Suppressor macrophage treated with lipopolysaccharide for 1 hour (primary cell): ENCODE measurements around the gene PEPD.
A peak's percentile ranks its signal among the peaks of the same experiment; 100 is the strongest.

Source experiments
- DNase-seq, 3 donors: peaks; one replicate each; pipeline ENCODE4 v3.0.0-alpha.2; 2020 to 2022

The PEPD gene

GRCh38 chr19:33545217-33545981, 23.8 kb upstream of the PEPD start:
- DNase-seq: no peak

DNA sequence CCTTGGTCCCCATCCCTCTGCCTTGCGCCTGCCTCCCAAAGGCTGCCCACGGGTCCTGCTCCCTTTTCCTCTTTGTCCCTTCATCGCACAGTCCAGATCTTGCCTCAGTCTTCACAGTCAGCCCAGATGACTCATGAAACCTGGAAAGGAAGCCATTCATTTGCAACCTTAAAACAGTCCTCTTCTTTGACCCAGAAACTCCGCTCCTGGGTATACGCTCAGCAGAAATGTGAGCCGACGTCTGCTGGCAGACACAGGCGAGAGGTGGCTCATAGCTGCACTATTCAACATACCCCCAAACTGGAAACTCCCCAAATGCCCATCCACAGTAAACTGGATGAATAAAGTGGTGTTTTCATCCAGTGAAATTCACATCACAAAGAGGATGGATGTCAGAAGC, 13.6 kb upstream of the PEPD start:
- no peak for DNase-seq

DNA sequence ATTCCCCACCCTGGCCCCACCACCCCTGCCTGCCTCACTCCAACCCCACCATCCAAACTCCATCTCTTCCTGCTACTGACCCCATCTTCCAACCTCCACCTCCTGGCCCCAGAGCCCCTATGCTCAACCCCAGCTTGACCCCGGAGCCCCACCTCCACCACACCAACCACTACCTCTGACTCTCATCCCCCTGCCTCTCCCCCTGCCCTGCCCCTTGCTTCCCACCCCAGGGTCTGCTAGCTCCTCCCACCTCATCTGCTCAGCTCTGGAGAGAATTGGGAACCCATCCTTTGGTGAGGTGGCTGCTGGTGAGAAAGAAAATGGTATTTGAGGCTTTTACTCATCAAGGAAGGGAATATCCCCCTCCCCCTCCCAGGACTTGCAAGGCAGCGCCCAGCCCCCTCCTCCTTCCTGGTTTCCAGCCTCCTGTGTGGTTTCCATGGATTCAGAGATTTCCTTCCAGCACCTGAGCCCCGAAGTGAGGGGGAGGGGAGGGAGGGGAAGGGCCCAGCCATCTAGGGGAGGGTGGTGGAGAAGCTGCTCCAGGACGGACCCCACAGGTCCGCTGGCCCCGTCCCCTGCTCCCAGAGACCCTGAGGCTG, 11.4 kb upstream of the PEPD start:
- no peak for DNase-seq

GRCh38 chr19:33530842-33531241, 9.3 kb upstream of the PEPD start:
- DNase-seq: no peak

DNA sequence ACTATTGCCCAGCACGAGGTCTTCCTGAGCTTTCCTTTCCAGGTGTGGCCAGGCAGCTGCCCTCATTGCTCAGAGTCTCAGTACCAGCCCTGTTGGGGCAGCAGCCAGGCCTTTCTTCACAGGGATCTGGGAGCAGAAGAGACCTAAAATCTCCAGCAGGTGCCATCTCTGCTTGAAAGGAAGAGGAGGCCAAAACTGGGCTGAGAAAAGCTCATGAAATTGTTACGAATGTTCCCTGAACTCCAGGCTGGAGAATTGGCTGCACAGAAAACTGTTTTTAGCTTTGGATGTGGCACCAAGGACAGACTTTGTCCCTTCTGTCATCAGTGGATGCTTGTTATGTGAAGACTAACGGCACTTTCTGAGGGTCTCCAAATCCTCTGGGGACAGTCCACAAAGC, 8.7 kb upstream of the PEPD start:
- DNase-seq: no peak

DNA sequence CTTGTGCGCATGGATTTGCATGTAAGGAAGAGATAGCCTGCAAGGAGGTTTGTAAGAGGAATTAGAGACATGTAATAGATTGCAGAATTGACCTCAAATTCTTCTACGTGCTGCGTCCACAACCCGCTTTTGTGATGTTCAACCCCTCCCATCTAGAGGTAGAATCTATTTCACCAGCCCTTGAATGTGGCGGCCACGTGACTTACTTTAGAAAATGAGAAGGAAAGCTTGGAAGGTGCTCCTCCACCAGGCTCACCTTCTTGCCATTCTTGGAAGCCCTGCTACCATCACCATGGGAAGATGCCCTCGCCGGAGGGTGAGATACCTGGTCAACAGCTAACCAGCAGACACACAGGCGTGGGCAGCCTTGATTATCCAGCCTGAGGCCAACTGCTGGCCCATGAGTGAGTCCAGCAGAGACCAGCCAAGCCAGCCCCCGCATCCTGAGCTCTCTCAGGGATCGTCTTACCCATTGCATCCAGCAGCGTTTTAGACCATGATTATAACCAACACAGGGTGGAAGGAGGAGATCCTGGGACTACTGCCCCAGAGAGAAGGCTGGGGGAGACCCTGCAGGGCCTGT, 7.6 kb upstream of the PEPD start:
- no peak for DNase-seq

DNA sequence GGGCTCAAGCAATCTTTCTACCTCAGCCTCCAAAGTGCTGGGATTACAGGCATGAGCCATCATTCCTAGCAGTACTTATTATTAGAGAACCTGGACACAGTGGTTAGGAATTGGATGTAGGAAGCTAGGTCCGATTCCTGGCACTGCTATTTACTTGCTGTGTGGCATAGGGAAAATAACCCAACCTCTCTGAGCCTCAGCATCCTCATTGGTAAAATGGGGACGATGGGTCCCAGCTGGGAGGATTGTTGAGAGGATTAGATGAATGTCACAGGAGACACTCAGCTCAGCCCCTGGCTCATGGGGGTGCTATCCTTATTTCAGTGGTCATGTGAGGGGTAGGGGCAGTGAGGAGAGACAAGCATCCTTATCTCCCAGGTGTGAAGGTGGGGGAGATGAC, 6.8 kb upstream of the PEPD start:
- no peak for DNase-seq

DNA sequence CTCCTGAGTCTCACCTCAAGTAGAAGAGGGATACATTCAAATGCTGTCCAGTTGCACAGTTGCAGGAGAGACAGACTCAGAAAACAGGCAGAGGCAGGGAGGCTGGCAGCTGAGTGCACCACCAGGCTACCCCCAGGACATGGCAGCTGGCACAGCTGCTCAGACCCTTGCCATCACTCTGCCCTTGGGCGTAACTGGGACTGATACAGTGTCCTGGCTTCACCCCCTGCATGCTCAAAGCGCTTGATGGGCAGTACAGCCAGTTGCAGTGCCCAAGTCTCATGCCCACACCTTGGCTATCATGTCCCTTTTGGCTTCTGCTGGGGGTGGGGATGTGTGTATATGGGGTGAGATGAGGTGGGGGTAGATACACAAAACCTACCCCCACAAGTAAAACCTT, 5.5 kb upstream of the PEPD start:
- no peak for DNase-seq

- DNase-seq: no peak
Observed at GRCh38 chr19:33524024-33524664, 2.6 kb upstream of the PEPD start.

DNA sequence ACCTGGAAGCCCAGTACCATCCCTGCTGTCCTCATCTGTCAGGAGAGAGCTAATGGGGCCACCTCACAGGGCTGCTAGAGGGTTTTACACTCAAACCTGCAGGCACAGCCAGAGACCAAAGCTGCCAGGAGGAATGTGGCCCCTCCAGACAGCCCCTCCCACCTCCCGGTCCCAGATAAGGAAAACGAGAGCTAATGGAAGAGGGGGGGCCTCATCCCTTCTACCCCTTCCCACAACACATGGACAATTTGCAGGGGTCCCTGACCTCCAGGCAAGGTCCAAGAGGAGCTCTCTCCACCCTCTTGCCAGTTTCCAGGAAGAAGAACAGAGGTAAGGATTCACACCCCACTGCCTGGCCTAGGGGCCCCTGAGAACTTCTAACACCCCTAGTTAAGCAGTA, 1.6 kb upstream of the PEPD start:
- DNase-seq: no peak

DNA sequence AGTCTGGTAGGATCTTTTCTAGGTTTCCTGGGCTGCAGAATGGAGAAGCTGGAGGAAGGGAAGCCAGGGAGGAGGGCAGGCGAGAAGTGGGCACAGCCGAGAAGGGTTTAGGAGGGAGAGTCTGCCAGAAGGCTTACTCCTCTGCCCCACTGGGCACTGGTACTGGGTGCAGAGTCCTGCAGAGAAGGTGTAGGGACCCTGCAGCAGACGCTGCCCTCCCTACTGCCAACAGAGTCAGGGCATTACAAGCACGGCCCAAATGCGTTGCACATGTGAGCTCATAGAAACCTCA, 726 bp upstream of the PEPD start:
- DNase-seq: no peak

DNA sequence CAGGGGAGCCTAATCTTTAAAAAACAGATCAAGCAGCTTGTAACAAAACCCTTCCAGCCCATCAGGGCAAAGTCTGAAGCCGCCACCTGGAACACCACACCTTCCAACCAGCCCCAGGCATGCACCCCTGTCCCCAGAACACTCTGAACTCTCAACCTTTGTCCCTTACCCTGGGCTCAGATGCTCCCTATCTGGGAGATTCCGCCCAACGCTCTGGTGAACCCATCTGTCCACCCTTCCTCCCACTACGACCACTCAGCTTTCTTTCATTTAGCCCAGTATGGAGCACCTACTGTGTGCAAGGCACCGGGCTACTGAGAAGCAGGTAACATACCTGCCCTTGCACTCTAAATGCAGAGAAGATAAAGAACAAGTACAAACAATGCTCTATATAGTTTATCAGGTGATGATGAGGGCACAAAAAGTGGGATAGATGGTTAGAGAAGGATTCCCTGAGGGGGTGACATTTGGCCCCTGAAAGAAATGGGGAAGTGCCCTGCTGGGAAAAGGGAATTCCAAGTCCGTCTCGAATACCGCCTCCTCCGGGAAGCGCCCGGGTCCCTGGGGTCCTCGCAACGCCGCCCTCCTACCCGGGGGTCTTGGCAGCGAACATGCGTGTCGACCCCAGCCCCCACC, 629 bp downstream of the PEPD start:
- peak in 1 of 3 donors; percentile 31 for DNase-seq

GRCh38 chr19:33520048-33520643, 1.4 kb downstream of the PEPD start:
- no peak for DNase-seq

GRCh38 chr19:33519416-33519815, 2.2 kb downstream of the PEPD start:
- peak in 1 of 3 donors; percentile 21 for DNase-seq

DNA sequence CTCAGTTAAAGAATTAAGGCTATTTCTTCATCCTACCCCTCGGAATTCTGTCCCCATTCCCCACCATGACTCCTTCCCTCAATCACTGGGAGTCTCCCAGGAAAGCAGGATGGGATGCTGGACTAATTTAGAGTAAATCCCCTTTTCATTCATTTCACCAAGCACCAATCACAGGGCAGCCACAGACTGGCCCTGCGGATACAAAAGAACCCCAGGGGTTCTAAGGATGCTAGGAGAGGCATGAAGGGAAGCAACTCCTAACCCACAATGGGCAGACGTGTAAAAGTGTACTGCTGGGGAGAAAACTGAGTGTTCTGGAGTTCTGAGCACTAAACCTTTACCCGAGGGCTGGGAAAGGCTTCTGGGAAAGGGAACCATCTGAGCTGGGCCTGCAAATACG, 3.0 kb downstream of the PEPD start:
- DNase-seq: no peak

GRCh38 chr19:33517922-33518321, 3.7 kb downstream of the PEPD start:
- no peak for DNase-seq

DNA sequence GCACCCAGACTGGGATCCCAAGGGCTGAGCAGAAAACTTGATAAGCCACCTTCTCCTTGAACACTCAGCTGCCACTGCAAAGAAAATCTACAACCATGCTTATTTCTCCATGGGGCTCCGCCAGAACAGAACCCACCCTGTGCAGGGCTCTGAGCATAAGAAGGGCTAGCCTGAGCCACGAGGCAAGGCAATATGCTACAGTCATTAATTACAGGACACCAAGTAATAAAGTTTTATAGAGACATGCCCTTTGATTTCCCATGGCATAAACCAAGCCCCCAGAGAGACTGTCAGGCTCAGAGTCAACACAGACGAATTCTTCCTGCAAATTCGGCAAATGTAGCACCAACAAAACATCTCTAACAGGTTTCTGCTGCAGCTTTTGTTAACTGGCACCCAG, 5.7 kb downstream of the PEPD start:
- no peak for DNase-seq

DNA sequence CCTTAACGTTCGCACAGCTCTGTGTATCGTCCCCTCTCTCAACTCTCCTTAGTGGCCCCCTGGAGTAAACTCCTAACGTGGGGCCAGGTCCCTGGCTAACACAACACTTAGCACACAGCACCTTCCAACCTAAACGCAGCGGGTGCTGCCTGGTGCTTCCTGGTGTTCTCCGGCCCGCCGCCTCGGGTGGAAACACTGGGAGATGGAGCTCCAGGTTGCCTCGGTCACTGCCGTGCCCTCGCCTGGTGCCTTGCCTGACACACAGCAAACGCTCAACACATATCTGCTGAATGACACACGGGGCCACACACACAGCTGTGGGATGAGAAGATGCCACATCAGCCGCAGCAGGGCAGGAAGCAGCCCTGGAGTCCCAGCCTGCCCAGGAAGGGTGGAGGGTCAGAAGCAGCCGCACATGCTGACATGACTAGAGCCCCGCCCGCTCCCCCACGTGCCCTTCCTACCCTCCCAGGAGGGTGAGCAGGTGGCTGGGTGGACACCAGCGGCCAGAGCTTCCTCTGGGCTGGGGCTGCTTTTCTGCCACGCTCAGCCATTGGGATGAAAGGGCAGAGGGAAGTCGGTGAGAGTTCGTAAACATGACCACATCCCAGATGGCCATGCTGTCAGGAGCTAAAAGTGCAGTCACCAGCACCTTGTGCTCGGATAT, 6.6 kb downstream of the PEPD start:
- peak; percentile 38 to 51 (median 42) for DNase-seq

DNA sequence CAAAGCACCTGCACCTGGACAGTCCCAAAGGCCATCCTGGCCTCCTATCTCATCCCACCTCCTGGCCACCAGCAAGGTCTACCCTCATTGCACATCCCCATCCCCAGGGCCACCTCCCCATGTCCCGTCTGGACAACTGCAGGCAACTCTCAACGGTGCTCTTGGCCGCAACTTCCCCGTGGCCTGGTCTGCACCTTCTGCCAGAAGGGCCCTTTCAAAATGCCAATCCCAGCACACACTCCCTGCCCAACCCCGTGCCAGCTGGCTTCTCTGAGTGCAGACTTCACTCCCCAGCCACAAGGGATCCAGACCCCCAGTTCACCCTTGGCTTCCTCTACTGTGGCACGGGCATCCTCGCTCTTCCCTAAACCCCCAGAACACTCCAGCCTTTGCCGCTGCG, 8.2 kb downstream of the PEPD start:
- DNase-seq: no peak

GRCh38 chr19:33512580-33513137, 8.9 kb downstream of the PEPD start:
- DNase-seq: no peak

- DNase-seq: no peak
Observed at GRCh38 chr19:33512021-33512420, 9.6 kb downstream of the PEPD start.

GRCh38 chr19:33511346-33511745, 10.2 kb downstream of the PEPD start:
- DNase-seq: no peak
